PC-3 (cell line): ENCODE data around the gene FAM83G. TPM values are rescaled to one million over a fixed set of nuclear protein-coding genes. Genes with fewer than 3 reads are reported as not detected.

Experiments used
- ATAC-seq: fragments of 200-7000 bp; cut with Tn5 transposase; 2 replicates; pipeline ENCODE4 v1.9.1; 2020; ENCODE audit warnings: mild to moderate bottlenecking, moderate library complexity
- BruUV-seq: library from RNA; stranded (reverse); fragments of 400-500 nt; replicated peaks from 2 replicates; lab custom pipeline; 2021; lab: Mats Ljungman, UMichigan
- CTCF ChIA-PET: fragments of 300-600 bp; sonication (Branson Sonifier 250); formaldehyde crosslinking; loops from one replicate; lab custom pipeline; 2022; ENCODE audit warnings: antibody characterized with exemption; lab: Charles Lee
- POLR2A ChIA-PET: fragments of 300-600 bp; sonication (Branson Sonifier 250); formaldehyde crosslinking; loops from one replicate; lab custom pipeline; 2022; ENCODE audit warnings: antibody characterized with exemption; ENCODE audit not compliant: unreplicated experiment; lab: Charles Lee
- DNase-seq: peaks from one replicate; pipeline ENCODE4 v3.0.0-alpha.2; 2015
- H2AFZ ChIP-seq: fragments of 300-600 bp; sonication (generic); 2 replicates; pipeline ENCODE4 v1.6.0; 2016; ENCODE audit warnings: antibody characterized with exemption, low read length
- H3F3A ChIP-seq: fragments of 300-600 bp; sonication (generic); one replicate; pipeline ENCODE4 v1.6.0; 2017; ENCODE audit warnings: antibody characterized with exemption, low read length, control low read depth, mild to moderate bottlenecking; ENCODE audit not compliant: unreplicated experiment
- H3K27ac ChIP-seq: fragments of 300-600 bp; sonication (generic); 2 replicates; pipeline ENCODE4 v1.5.1; 2016; ENCODE audit warnings: mild to moderate bottlenecking, low read length
- H3K27me3 ChIP-seq: fragments of 300-600 bp; sonication (generic); 2 replicates; pipeline ENCODE4 v1.6.1; 2016; ENCODE audit warnings: low read length, mixed read lengths
- H3K36me3 ChIP-seq: fragments of 300-600 bp; sonication (generic); 2 replicates; pipeline ENCODE4 v1.6.1; 2016; ENCODE audit warnings: low read depth, mixed run types, low read length, mixed read lengths
- H3K4me1 ChIP-seq: fragments of 300-600 bp; sonication (generic); 2 replicates; pipeline ENCODE4 v1.5.1; 2016; ENCODE audit warnings: low read length; ENCODE audit not compliant: insufficient read depth
- H3K4me2 ChIP-seq: fragments of 300-600 bp; sonication (generic); 2 replicates; pipeline ENCODE4 v1.6.0; 2016; ENCODE audit warnings: low read length
- H3K4me3 ChIP-seq: fragments of 300-600 bp; sonication (generic); 2 replicates; pipeline ENCODE4 v1.5.1; 2016; ENCODE audit warnings: mild to moderate bottlenecking, low read length, mixed read lengths
- H3K79me2 ChIP-seq: fragments of 300-600 bp; sonication (generic); 2 replicates; pipeline ENCODE4 v1.6.1; 2017; ENCODE audit warnings: low read length, mixed read lengths
- H3K9ac ChIP-seq: fragments of 300-600 bp; sonication (generic); 2 replicates; pipeline ENCODE4 v1.6.0; 2016; ENCODE audit warnings: mild to moderate bottlenecking, low read length
- H3K9me2 ChIP-seq: fragments of 300-600 bp; sonication (generic); replicated peaks from 2 replicates; pipeline ENCODE4 v1.6.1; 2016; ENCODE audit warnings: mixed run types, low read length, mixed read lengths
- H3K9me3 ChIP-seq: fragments of 300-600 bp; sonication (generic); 2 replicates; pipeline ENCODE4 v1.6.1; 2016; ENCODE audit warnings: low read length, mixed read lengths
- H4K20me1 ChIP-seq: fragments of 300-600 bp; sonication (generic); 2 replicates; pipeline ENCODE4 v1.6.1; 2016; ENCODE audit warnings: low read length, mixed read lengths
- CTCF ChIP-seq: fragments of 300-600 bp; sonication (generic); conservative IDR thresholded peaks from 2 replicates; pipeline ENCODE4 v1.5.1; 2017; ENCODE audit warnings: antibody characterized with exemption, low read depth, mild to moderate bottlenecking, low read length
- EZH2 ChIP-seq: fragments of 300-600 bp; sonication (generic); IDR thresholded peaks from one replicate; pipeline ENCODE4 v1.6.1; 2017; ENCODE audit warnings: antibody characterized with exemption, mild to moderate bottlenecking, low read length; ENCODE audit not compliant: unreplicated experiment
- EZH2phosphoT487 ChIP-seq: fragments of 300-600 bp; sonication (generic); IDR thresholded peaks from 2 replicates; pipeline ENCODE4 v1.6.1; 2018; ENCODE audit warnings: mild to moderate bottlenecking, antibody characterized with exemption, low read length, borderline replicate concordance
- intact Hi-C: fragments of 100-400 bp; cut with micrococcal nuclease; formaldehyde crosslinking; loops from 2 replicates; pipeline ENCODE4 v1.9.0; 2023
- total RNA-seq: library from RNA; depleted of rRNA; stranded (reverse); fragments of >200 nt; gene quantifications from 2 replicates; pipeline ENCODE4 v1.2.3, GENCODE V29; 2014

FAM83G gene
- total RNA-seq, 1 experiment from 2014 or later = 0.26 TPM

- TF ChIP-seq EZH2phosphoT487 = no peak
- TF ChIP-seq CTCF = no peak
- no peak for TF ChIP-seq EZH2
- BruUV-seq = no TSS peak
- no peaks in the 10 kb centered on the region for H3K9me3 ChIP-seq
- H3F3A ChIP-seq = no peaks in the 10 kb centered on the region
- no peak overlapping the region for H3K4me3 ChIP-seq
- H3K4me1 ChIP-seq = no peaks in the 10 kb centered on the region
- no peaks in the 10 kb centered on the region for H3K27me3 ChIP-seq
- intact Hi-C loops = no loop called here
- DNase-seq (no peak), ATAC-seq (no peak)
- no peaks in the 10 kb centered on the region for H4K20me1 ChIP-seq
- H3K9me2 ChIP-seq = no peaks in the 10 kb centered on the region
- H2AFZ ChIP-seq = no peak overlapping the region
- no peaks in the 10 kb centered on the region for H3K79me2 ChIP-seq
- no peak overlapping the region for H3K4me2 ChIP-seq
- H3K27ac ChIP-seq = no peak overlapping the region
- no peak overlapping the region for H3K9ac ChIP-seq
- POLR2A ChIA-PET = no interaction called here
- H3K36me3 ChIP-seq = no peaks in the 10 kb centered on the region
- CTCF ChIA-PET = no interaction called here
Observed at GRCh38 chr17:19017804-19018599, 13.4 kb upstream of the FAM83G start.

- DNase-seq = no peak
- no peaks in the 10 kb centered on the region for H3K27me3 ChIP-seq
- H2AFZ ChIP-seq = no peak overlapping the region
Observed at GRCh38 chr17:19017401-19017800, 12.8 kb upstream of the FAM83G start.

More at GRCh38 chr17:19017401-19017800, 12.8 kb upstream of the FAM83G start:
- no peaks in the 10 kb centered on the region for H3K36me3 ChIP-seq
- no peak overlapping the region for H3K4me2 ChIP-seq
- H3F3A ChIP-seq = no peaks in the 10 kb centered on the region
- no peak overlapping the region for H3K27ac ChIP-seq
- no peaks in the 10 kb centered on the region for H3K79me2 ChIP-seq
- no TSS peak for BruUV-seq
- ChIA-PET CTCF (no interaction called here), POLR2A (no interaction called here)
- no peaks in the 10 kb centered on the region for H3K9me3 ChIP-seq
- ATAC-seq = no peak
- intact Hi-C loops = no loop called here
- no peaks in the 10 kb centered on the region for H3K4me1 ChIP-seq
- no peaks in the 10 kb centered on the region for H4K20me1 ChIP-seq
- TF ChIP-seq EZH2phosphoT487 = no peak
- no peak for TF ChIP-seq EZH2
- TF ChIP-seq CTCF = no peak
- no peak overlapping the region for H3K9ac ChIP-seq
- no peaks in the 10 kb centered on the region for H3K9me2 ChIP-seq
- H3K4me3 ChIP-seq = no peak overlapping the region
